DOHH2 (cell line): ENCODE data around the gene NKPD1.
A peak's percentile ranks its signal among the peaks of the same experiment; 100 is the strongest.

Source experiments
- H3F3A ChIP-seq: fragments of 200-600 bp; sonication (generic), shearing (Covaris generic); 2 replicates; pipeline ENCODE4 v1.6.0; 2016; ENCODE audit warnings: antibody characterized with exemption, mild to moderate bottlenecking; ENCODE audit not compliant: control insufficient read depth, insufficient read depth
- H3K27ac ChIP-seq: fragments of 200-600 bp; sonication (generic); 2 replicates; pipeline ENCODE4 v1.5.1; 2014; ENCODE audit warnings: low read depth, mild to moderate bottlenecking, low read length, moderate library complexity
- H3K27me3 ChIP-seq: fragments of 200-600 bp; sonication (generic); 2 replicates; pipeline ENCODE4 v1.6.1; 2014; ENCODE audit warnings: mild to moderate bottlenecking, low read length, mixed read lengths; ENCODE audit not compliant: control insufficient read depth
- H3K36me3 ChIP-seq: fragments of 200-600 bp; sonication (generic); 2 replicates; pipeline ENCODE4 v1.6.1; 2014; ENCODE audit warnings: mild to moderate bottlenecking, low read length, moderate library complexity, mixed read lengths; ENCODE audit not compliant: control insufficient read depth
- H3K4me1 ChIP-seq: fragments of 200-600 bp; sonication (generic); 2 replicates; pipeline ENCODE4 v1.6.1; 2014; ENCODE audit warnings: mild to moderate bottlenecking, low read length, mixed read lengths; ENCODE audit not compliant: control insufficient read depth
- H3K4me2 ChIP-seq: fragments of 200-600 bp; sonication (generic); 2 replicates; pipeline ENCODE4 v1.6.0; 2014; ENCODE audit warnings: mild to moderate bottlenecking, low read length, moderate library complexity
- H3K4me3 ChIP-seq: fragments of 200-600 bp; sonication (generic); 2 replicates; pipeline ENCODE4 v1.5.1; 2014; ENCODE audit warnings: mild to moderate bottlenecking, low read length, mixed read lengths
- H3K79me2 ChIP-seq: fragments of 200-600 bp; sonication (generic); 2 replicates; pipeline ENCODE4 v1.6.1; 2014; ENCODE audit warnings: mild to moderate bottlenecking, low read length, mixed read lengths; ENCODE audit not compliant: control insufficient read depth
- H3K9me2 ChIP-seq: fragments of 200-600 bp; sonication (generic); replicated peaks from 2 replicates; pipeline ENCODE4 v1.6.1; 2014; ENCODE audit warnings: mild to moderate bottlenecking, low read length, mixed read lengths; ENCODE audit not compliant: control insufficient read depth
- H3K9me3 ChIP-seq: fragments of 200-600 bp; sonication (generic); 2 replicates; pipeline ENCODE4 v1.6.1; 2014; ENCODE audit warnings: antibody characterized with exemption, low read length, mixed read lengths; ENCODE audit not compliant: control insufficient read depth, insufficient read depth
- H4K20me1 ChIP-seq: fragments of 200-600 bp; sonication (generic); 2 replicates; pipeline ENCODE4 v1.6.0; 2014; ENCODE audit warnings: low read depth, mild to moderate bottlenecking, antibody characterized with exemption, low read length, moderate library complexity; ENCODE audit not compliant: control insufficient read depth, insufficient read depth
- EZH2phosphoT487 ChIP-seq: fragments of 200-600 bp; sonication (generic); IDR thresholded peaks from 2 replicates; pipeline ENCODE4 v1.6.1; 2017; ENCODE audit warnings: borderline replicate concordance, mild to moderate bottlenecking, antibody characterized with exemption, low read length, moderate library complexity, mixed read lengths
- TF ChIP-seq, protein P1 (sequence below): fragments of 200-600 bp; sonication (generic); IDR thresholded peaks from one replicate; pipeline ENCODE4 v1.5.1; 2014; ENCODE audit warnings: antibody characterized with exemption, mild to moderate bottlenecking, low read depth, low read length; ENCODE audit not compliant: poor library complexity, severe bottlenecking

The NKPD1 gene

DNA sequence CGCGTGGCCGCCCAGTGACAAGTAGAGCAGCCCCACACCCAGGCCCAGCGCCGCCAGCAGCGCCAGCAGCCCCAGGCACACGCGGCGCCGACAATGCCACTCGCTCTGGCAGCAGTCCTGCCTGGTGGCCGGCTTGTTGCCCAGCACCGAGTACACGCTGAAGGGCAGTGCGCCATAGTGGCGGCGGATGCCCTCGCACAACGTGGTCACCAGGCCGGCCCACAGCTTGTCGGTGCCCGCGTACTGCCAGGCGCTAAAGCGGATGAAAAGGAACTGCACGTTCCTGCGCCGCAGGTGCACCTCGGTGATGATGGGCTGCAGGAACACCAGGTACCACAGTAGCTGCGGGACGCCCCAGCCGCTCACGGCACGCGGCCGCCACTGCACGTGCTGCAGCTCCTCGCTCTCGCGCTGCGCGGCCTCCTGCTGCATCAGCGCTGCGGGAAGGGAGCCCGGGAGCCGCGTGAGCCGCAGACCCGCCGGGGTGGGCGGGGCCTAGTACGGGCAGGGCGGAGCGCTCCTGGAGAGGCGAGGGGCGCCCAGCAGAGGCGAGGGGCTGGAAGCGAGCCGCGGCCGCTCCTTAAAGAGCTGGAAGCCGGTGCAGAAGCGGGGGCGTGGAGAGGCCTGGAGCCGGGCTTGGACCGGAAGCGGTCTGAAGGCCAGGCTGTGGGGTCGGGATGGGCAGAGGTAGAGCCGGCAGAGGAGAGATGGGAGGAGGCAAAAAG is 7.3 kb downstream of the NKPD1 start:
- Histone ChIP-seq H3K4me1 (peaks cover 9% of the 10 kb centered on the region), H3K27ac (no peak overlapping the region), H3K36me3 (no peaks in the 10 kb centered on the region), H3K4me3 (peak overlapping the region; percentile 9; the same call in 1 of the 2 replicates), H3K9me3 (no peaks in the 10 kb centered on the region), H3K9me2 (no peaks in the 10 kb centered on the region), H3K79me2 (no peaks in the 10 kb centered on the region), H3F3A (no peaks in the 10 kb centered on the region), H3K4me2 (peak overlapping the region; percentile 45), H3K27me3 (peaks cover 28% of the 10 kb centered on the region), H4K20me1 (no peaks in the 10 kb centered on the region)
- TF ChIP-seq EZH2phosphoT487 = no peak
- TF ChIP-seq, protein P1, sequence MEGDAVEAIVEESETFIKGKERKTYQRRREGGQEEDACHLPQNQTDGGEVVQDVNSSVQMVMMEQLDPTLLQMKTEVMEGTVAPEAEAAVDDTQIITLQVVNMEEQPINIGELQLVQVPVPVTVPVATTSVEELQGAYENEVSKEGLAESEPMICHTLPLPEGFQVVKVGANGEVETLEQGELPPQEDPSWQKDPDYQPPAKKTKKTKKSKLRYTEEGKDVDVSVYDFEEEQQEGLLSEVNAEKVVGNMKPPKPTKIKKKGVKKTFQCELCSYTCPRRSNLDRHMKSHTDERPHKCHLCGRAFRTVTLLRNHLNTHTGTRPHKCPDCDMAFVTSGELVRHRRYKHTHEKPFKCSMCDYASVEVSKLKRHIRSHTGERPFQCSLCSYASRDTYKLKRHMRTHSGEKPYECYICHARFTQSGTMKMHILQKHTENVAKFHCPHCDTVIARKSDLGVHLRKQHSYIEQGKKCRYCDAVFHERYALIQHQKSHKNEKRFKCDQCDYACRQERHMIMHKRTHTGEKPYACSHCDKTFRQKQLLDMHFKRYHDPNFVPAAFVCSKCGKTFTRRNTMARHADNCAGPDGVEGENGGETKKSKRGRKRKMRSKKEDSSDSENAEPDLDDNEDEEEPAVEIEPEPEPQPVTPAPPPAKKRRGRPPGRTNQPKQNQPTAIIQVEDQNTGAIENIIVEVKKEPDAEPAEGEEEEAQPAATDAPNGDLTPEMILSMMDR = no peak

DNA sequence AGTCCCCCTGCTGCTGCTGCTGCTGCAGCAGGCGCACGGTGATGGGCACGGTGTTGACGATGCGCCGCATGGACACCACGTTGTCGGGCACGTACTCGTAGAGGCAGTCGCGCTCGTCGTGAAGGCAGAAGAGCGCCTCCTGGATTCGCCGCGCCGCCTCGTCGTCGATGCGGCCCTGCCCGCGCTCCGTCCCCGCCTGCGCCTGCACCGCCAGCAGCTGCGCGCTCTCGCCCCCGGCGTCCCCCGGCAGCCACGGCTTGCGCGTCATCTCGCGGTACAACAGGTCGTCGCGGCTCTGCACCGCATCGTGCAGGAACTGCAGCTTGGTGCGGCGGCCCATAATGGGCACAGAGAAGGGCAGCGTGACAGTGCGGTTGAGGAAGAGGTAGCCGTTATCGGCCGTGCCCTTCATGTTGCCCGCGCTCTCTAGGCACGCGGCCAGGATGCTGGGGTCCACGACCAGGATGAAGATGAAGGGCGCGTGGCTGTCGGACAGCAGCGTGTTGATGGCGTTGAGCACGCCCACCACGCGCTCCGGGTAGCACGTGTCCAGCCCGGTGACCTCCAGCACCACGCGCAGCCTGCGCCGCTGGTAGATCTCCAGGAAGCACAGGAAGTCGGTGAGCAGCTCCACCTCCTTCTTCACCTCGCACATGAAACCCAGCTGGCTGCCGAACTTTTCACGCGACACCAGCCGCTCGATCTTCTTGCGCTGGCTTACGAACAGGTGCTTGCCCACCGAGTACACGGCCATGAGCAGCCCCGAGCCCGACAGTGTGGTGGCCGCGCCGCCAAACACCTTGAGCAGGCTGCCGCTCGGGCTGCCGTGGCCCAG is 8.1 kb downstream of the NKPD1 start:
- Histone ChIP-seq H3K27ac (no peak overlapping the region), H3F3A (no peaks in the 10 kb centered on the region), H3K79me2 (no peaks in the 10 kb centered on the region), H3K9me2 (no peaks in the 10 kb centered on the region), H3K4me3 (no peak overlapping the region; the same call in 1 of the 2 replicates), H3K27me3 (peaks cover 24% of the 10 kb centered on the region), H4K20me1 (no peaks in the 10 kb centered on the region), H3K9me3 (no peaks in the 10 kb centered on the region), H3K4me1 (peaks cover 9% of the 10 kb centered on the region), H3K4me2 (peak overlapping the region; percentile 45), H3K36me3 (no peaks in the 10 kb centered on the region)
- TF ChIP-seq EZH2phosphoT487 = no peak
- TF ChIP-seq, protein P1 = no peak

DNA sequence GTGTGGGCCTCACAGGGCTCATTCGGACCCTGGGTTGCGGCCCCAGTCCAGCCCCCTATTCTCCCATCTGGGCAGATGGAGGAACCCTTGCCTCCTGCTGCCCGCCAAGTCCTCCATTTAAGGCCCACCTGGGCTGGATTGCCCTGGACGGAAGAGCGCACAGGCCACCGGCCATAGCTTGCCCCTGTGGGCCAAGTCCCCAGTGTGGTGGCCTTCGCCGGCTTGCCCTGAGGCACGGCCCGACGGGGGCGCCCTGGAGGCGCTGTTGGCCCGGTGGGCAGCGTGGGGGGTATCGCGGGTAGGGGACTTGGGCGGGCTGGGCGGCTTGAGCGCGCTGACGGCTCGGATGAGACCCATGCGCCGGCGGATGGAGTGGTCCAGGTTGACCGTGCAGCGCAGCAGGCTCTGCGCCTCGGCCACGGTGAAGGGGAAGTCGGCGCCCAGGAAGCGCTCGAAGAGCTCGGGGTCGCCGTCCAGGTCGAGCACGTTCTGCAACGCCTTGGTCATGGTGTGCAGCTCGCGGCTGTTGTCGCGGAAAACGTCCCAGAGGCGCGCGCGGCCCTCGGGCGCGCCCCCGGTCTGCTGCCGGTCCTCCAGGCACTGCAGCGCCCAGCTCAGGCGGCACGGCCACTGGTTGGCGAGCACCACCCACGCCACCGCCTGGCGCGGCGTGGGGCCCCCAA is 8.8 kb downstream of the NKPD1 start:
- H3K79me2 ChIP-seq = no peaks in the 10 kb centered on the region
- no peaks in the 10 kb centered on the region for H4K20me1 ChIP-seq
- H3K4me1 ChIP-seq = peaks cover 9% of the 10 kb centered on the region
- no peaks in the 10 kb centered on the region for H3K9me2 ChIP-seq
- no peak overlapping the region for H3K27ac ChIP-seq
- no peaks in the 10 kb centered on the region for H3K9me3 ChIP-seq
- no peaks in the 10 kb centered on the region for H3F3A ChIP-seq
- no peak overlapping the region for H3K4me3 ChIP-seq
- peaks cover 23% of the 10 kb centered on the region for H3K27me3 ChIP-seq
- TF ChIP-seq, protein P1 = no peak
- no peak for TF ChIP-seq EZH2phosphoT487
- H3K36me3 ChIP-seq = no peaks in the 10 kb centered on the region
- H3K4me2 ChIP-seq = no peak overlapping the region
